Lower leg skin (tissue), 3 donors: ENCODE data around the gene CCL22.

Experiments used
- POLR2A ChIP-seq, 2 donors: fragments of 450-650 bp; IDR thresholded peaks; one replicate each; pipeline ENCODE4 v1.6.1; 2016 to 2017; ENCODE audit warnings: antibody characterized with exemption in 2 of 2, mild to moderate bottlenecking in 1 of 2, moderate library complexity in 1 of 2
- TF ChIP-seq, protein P1 (sequence below), 3 donors: fragments of 450-650 bp; IDR thresholded peaks; one replicate each; pipeline ENCODE4 v1.5.1; 2016; ENCODE audit warnings: antibody characterized with exemption in 3 of 3, mild to moderate bottlenecking in 3 of 3, moderate library complexity in 2 of 3

DNA sequence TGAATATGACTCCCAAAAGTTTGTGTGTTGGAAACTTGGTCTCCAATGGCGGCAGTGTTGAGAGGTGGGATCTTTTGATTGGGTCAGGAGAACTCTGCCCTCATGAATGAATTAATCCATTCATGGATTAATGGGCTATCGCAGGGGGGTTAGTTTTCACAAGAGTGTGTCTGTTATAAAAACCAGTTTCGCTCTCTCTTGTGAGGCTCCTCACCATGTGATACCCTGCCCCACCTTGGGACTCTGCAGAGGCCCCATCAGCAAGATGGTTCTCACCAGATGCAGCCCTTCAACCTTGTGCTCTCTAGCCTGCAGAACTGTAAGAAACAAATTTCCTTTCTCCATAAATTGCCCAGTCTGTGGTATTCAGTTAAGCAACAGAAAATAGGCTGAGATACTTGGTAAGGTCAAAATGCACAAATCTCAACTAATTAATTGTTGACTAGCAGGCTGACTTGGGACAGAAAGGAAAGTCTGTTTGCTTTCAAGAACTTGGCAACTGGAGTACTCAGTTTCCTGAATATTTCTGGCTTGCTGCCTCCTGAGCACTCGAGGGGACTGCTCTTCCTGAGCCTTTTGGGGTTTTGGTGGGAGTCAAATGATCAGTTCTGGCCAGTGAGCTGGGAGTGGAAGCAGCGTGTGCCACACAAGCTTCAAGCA is 32.2 kb downstream of the CCL22 start:
- TF ChIP-seq, protein P1, sequence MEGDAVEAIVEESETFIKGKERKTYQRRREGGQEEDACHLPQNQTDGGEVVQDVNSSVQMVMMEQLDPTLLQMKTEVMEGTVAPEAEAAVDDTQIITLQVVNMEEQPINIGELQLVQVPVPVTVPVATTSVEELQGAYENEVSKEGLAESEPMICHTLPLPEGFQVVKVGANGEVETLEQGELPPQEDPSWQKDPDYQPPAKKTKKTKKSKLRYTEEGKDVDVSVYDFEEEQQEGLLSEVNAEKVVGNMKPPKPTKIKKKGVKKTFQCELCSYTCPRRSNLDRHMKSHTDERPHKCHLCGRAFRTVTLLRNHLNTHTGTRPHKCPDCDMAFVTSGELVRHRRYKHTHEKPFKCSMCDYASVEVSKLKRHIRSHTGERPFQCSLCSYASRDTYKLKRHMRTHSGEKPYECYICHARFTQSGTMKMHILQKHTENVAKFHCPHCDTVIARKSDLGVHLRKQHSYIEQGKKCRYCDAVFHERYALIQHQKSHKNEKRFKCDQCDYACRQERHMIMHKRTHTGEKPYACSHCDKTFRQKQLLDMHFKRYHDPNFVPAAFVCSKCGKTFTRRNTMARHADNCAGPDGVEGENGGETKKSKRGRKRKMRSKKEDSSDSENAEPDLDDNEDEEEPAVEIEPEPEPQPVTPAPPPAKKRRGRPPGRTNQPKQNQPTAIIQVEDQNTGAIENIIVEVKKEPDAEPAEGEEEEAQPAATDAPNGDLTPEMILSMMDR (IDR thresholded peaks at IDR 0.05): no peak
- TF ChIP-seq POLR2A (IDR thresholded peaks at IDR 0.05): no peak
